ENCODE measurements around the gene CPSF3.

DNA sequence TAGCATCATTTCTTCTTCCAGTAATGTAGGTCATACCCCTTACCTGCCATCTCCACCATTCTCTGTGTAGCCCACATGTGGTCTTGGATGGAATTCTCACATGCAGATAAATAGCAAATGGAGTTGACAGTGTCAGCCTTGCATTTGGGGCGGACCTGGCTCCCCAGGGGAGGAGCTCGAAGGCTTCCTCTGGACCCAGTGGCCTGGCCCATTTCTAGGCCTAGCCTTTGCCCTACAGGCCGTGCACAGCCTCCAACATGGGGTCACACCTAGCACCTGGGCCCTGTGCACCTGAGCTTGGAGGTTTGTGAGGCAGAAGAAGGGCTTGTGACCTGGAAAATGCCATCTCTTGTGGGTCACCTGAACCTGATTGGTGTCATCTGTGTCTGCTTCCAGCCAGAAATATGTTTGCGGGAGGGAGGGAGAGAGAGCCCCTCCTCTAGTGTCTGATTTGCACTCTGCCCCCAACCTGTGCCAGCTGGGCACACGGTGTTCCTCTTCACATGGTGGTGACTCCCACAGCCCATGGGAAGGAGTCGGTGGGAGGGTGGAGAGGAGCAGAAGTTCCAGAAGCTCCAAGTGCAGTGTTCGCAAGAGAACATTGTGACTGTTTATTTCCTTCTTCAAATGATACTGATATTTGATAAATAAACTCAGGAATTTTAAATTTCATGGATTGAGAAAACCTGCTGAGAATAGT, 33.2 kb upstream of the CPSF3 start:
- TF ChIP-seq, protein P1, sequence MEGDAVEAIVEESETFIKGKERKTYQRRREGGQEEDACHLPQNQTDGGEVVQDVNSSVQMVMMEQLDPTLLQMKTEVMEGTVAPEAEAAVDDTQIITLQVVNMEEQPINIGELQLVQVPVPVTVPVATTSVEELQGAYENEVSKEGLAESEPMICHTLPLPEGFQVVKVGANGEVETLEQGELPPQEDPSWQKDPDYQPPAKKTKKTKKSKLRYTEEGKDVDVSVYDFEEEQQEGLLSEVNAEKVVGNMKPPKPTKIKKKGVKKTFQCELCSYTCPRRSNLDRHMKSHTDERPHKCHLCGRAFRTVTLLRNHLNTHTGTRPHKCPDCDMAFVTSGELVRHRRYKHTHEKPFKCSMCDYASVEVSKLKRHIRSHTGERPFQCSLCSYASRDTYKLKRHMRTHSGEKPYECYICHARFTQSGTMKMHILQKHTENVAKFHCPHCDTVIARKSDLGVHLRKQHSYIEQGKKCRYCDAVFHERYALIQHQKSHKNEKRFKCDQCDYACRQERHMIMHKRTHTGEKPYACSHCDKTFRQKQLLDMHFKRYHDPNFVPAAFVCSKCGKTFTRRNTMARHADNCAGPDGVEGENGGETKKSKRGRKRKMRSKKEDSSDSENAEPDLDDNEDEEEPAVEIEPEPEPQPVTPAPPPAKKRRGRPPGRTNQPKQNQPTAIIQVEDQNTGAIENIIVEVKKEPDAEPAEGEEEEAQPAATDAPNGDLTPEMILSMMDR (IDR thresholded peaks at IDR 0.05 in 2 of 3, conservative IDR thresholded peaks at IDR 0.05 in 1 of 3; ENCODE audit: borderline replicate concordance in 1 of 3, insufficient read depth in 1 of 3, low read depth in 2 of 3, low read length in 2 of 3), result no peak
- TF ChIP-seq SIN3A (IDR thresholded peaks at IDR 0.05; ENCODE audit: low read depth) (no peak), ZNF274 (IDR thresholded peaks at IDR 0.05; ENCODE audit: low read depth, low read length) (no peak)

Measured in HCT116 (cell line).